Heart left ventricle (tissue), 13 donors: Measurements from ENCODE around the gene SLC8B1.

ENCODE experiments used
- POLR2A ChIP-seq, 2 donors: fragments of 450-650 bp; IDR thresholded peaks; one replicate each; pipeline ENCODE4 v1.6.1; 2017; ENCODE audit warnings: antibody characterized with exemption in 2 of 2, mild to moderate bottlenecking in 2 of 2, moderate library complexity in 2 of 2
- TF ChIP-seq, protein P1 (sequence below), 12 donors: fragments of 200-600 bp; sonication (generic) in 4 of 12; IDR thresholded peaks; one replicate each; pipeline versions ENCODE4 v1.5.0 to v1.8.0; 2018 to 2022; ENCODE audit warnings: antibody characterized with exemption in 12 of 12, mild to moderate bottlenecking in 5 of 12
- donor health status: ischemic (EF 13 %, LVEDD 7.1; RV severe dilation, severe dysfunction).
- donor health status: DM: no; HTN: yes; CAD: no.
- donor health status: DM: no; HTN: no; CAD: no.
- donor health status: ischemic (EF 25% LVEDD 6.9; RV normal size, moderate dysfunction).
- donor health status: ischemic (EF 25% LVEDD 5.7; RV mildly dilated, moderate dysfunction).
- donor health status: ischemic (EF 35%, LVEDD 5.7; RV mildly dilated, moderate dysfunction).
- donor health status: nonischemic (EF 11% LVEDD 7.7; RV severe dilation, severe dysfunction).
- donor health status: DM: yes; HTN: yes; CAD: no.
- donor health status: PGD.
- donor health status: ischemic (EF 29% LVEDD 5.4; RV normal size, mild dysfunction).
- donor health status: nonischemic (EF 23%, LVEDD 6.1; RV moderate dilation, normal function).

DNA sequence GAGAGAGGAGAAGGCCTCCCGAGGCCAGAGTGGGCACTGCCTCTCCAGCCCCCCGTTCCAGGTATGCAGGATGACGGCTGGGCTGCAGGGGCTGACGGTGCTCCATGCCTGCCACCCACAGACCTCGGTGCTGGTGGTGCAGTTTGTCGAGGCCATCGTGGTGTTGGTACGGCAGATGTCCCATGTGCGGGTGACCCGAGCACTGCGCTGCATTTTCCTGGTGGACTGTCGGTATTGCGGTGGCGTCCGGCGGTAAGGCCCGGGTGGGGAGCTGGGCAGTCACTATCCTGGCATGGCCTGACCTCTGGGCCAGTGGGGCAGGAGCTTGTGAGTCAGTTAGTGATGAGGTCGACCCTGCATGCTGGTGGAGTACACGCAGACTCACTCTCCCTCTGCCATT, 66.3 kb downstream of the SLC8B1 start:
- TF ChIP-seq POLR2A (IDR thresholded peaks at IDR 0.05), result no peak
- TF ChIP-seq, protein P1, sequence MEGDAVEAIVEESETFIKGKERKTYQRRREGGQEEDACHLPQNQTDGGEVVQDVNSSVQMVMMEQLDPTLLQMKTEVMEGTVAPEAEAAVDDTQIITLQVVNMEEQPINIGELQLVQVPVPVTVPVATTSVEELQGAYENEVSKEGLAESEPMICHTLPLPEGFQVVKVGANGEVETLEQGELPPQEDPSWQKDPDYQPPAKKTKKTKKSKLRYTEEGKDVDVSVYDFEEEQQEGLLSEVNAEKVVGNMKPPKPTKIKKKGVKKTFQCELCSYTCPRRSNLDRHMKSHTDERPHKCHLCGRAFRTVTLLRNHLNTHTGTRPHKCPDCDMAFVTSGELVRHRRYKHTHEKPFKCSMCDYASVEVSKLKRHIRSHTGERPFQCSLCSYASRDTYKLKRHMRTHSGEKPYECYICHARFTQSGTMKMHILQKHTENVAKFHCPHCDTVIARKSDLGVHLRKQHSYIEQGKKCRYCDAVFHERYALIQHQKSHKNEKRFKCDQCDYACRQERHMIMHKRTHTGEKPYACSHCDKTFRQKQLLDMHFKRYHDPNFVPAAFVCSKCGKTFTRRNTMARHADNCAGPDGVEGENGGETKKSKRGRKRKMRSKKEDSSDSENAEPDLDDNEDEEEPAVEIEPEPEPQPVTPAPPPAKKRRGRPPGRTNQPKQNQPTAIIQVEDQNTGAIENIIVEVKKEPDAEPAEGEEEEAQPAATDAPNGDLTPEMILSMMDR (IDR thresholded peaks at IDR 0.05), result no peak
